Mucosa of stomach (tissue), 1 donor: ENCODE data around the gene IGHMBP2.
"Not testable (repeated sequence)": the region's sequence is repeated elsewhere in the genome, so short reads cannot be mapped to it uniquely, and the experiment has no call there.

Source experiments
- H3K27me3 ChIP-seq: one replicate; pipeline ENCODE4 v1.7.0; 2013; ENCODE audit warnings: mild to moderate bottlenecking, low read length; ENCODE audit not compliant: control insufficient read depth, insufficient read depth
- H3K36me3 ChIP-seq: one replicate; pipeline ENCODE4 v1.7.0; 2013; ENCODE audit warnings: low read length; ENCODE audit not compliant: control insufficient read depth, insufficient read depth
- H3K4me1 ChIP-seq: one replicate; pipeline ENCODE4 v1.7.0; 2013; ENCODE audit warnings: mild to moderate bottlenecking, low read length; ENCODE audit not compliant: control insufficient read depth, insufficient read depth
- H3K4me3 ChIP-seq: one replicate; pipeline ENCODE4 v1.7.0; 2013; ENCODE audit warnings: low read length
- H3K9ac ChIP-seq: one replicate; pipeline ENCODE4 v1.7.0; 2013; ENCODE audit warnings: mild to moderate bottlenecking, low read length, moderate library complexity
- H3K9me3 ChIP-seq: one replicate; pipeline ENCODE4 v1.7.0; 2013; ENCODE audit warnings: mild to moderate bottlenecking, low read length, moderate library complexity; ENCODE audit not compliant: control insufficient read depth
- donor health status: Pancreatic carcinoma.

Gene IGHMBP2

GRCh38 chr11:68868221-68868835 lies 35.4 kb upstream of the IGHMBP2 start:
- Histone ChIP-seq H3K4me3 (no peak overlapping the region), H3K27me3 (no peaks in the 10 kb centered on the region), H3K4me1 (peaks cover 18% of the 10 kb centered on the region), H3K9me3 (no peaks in the 10 kb centered on the region), H3K36me3 (no peaks in the 10 kb centered on the region), H3K9ac (no peak overlapping the region)

GRCh38 chr11:68870470-68870869 lies 33.2 kb upstream of the IGHMBP2 start:
- Histone ChIP-seq H3K27me3 (no peaks in the 10 kb centered on the region), H3K9me3 (no peaks in the 10 kb centered on the region), H3K4me1 (peaks cover 18% of the 10 kb centered on the region), H3K36me3 (no peaks in the 10 kb centered on the region), H3K4me3 (no peak overlapping the region), H3K9ac (peak overlapping the region; percentile 65)

- Histone ChIP-seq H3K4me3 (no peak overlapping the region), H3K9me3 (no peaks in the 10 kb centered on the region), H3K27me3 (no peaks in the 10 kb centered on the region), H3K4me1 (peaks cover 18% of the 10 kb centered on the region), H3K36me3 (no peaks in the 10 kb centered on the region), H3K9ac (no peak overlapping the region)
Measured at GRCh38 chr11:68872216-68873003, 31.3 kb upstream of the IGHMBP2 start.

- Histone ChIP-seq H3K9ac (no peak overlapping the region), H3K27me3 (no peaks in the 10 kb centered on the region), H3K4me1 (no peaks in the 10 kb centered on the region), H3K9me3 (no peaks in the 10 kb centered on the region), H3K4me3 (no peak overlapping the region), H3K36me3 (no peaks in the 10 kb centered on the region)
Measured at GRCh38 chr11:68878022-68878421, 25.7 kb upstream of the IGHMBP2 start.

GRCh38 chr11:68880851-68881250 lies 22.8 kb upstream of the IGHMBP2 start:
- Histone ChIP-seq H3K36me3 (no peaks in the 10 kb centered on the region), H3K4me1 (no peaks in the 10 kb centered on the region), H3K9ac (no peak overlapping the region), H3K4me3 (no peak overlapping the region), H3K27me3 (no peaks in the 10 kb centered on the region), H3K9me3 (no peaks in the 10 kb centered on the region)

GRCh38 chr11:68881320-68881719 lies 22.4 kb upstream of the IGHMBP2 start:
- no peak overlapping the region for H3K9ac ChIP-seq
- H3K9me3 ChIP-seq = no peaks in the 10 kb centered on the region
- H3K36me3 ChIP-seq = no peaks in the 10 kb centered on the region
- H3K27me3 ChIP-seq = no peaks in the 10 kb centered on the region
- H3K4me3 ChIP-seq = no peak overlapping the region
- no peaks in the 10 kb centered on the region for H3K4me1 ChIP-seq

- Histone ChIP-seq H3K4me3 (no peak overlapping the region), H3K27me3 (no peaks in the 10 kb centered on the region), H3K36me3 (no peaks in the 10 kb centered on the region), H3K9ac (no peak overlapping the region), H3K4me1 (no peaks in the 10 kb centered on the region), H3K9me3 (no peaks in the 10 kb centered on the region)
Measured at GRCh38 chr11:68882391-68882790, 21.3 kb upstream of the IGHMBP2 start.

GRCh38 chr11:68884827-68885226 lies 18.9 kb upstream of the IGHMBP2 start:
- not testable (repeated sequence) for H3K9ac ChIP-seq, H3K9me3 ChIP-seq, H3K36me3 ChIP-seq, H3K4me1 ChIP-seq, H3K4me3 ChIP-seq, H3K27me3 ChIP-seq

GRCh38 chr11:68889948-68890446 lies 13.7 kb upstream of the IGHMBP2 start:
- no peaks in the 10 kb centered on the region for H3K4me1 ChIP-seq
- no peaks in the 10 kb centered on the region for H3K27me3 ChIP-seq
- no peak overlapping the region for H3K9ac ChIP-seq
- no peak overlapping the region for H3K4me3 ChIP-seq
- no peaks in the 10 kb centered on the region for H3K36me3 ChIP-seq
- no peaks in the 10 kb centered on the region for H3K9me3 ChIP-seq

- H3K4me3 ChIP-seq = no peak overlapping the region
- H3K9me3 ChIP-seq = no peaks in the 10 kb centered on the region
- H3K9ac ChIP-seq = no peak overlapping the region
- no peaks in the 10 kb centered on the region for H3K36me3 ChIP-seq
- no peaks in the 10 kb centered on the region for H3K4me1 ChIP-seq
- no peaks in the 10 kb centered on the region for H3K27me3 ChIP-seq
Measured at GRCh38 chr11:68890490-68891231, 13.0 kb upstream of the IGHMBP2 start.

GRCh38 chr11:68891351-68891948 lies 12.2 kb upstream of the IGHMBP2 start:
- Histone ChIP-seq H3K4me1 (no peaks in the 10 kb centered on the region), H3K9me3 (no peaks in the 10 kb centered on the region), H3K4me3 (no peak overlapping the region), H3K27me3 (no peaks in the 10 kb centered on the region), H3K9ac (no peak overlapping the region), H3K36me3 (no peaks in the 10 kb centered on the region)

- no peak overlapping the region for H3K4me3 ChIP-seq
- H3K4me1 ChIP-seq = no peaks in the 10 kb centered on the region
- no peaks in the 10 kb centered on the region for H3K9me3 ChIP-seq
- H3K9ac ChIP-seq = no peak overlapping the region
- H3K36me3 ChIP-seq = no peaks in the 10 kb centered on the region
- no peaks in the 10 kb centered on the region for H3K27me3 ChIP-seq
Measured at GRCh38 chr11:68892576-68892975, 11.1 kb upstream of the IGHMBP2 start.
